ENCODE measurements around the gene RAB31. TPM values are rescaled to one million over a fixed set of nuclear protein-coding genes. Genes with fewer than 3 reads are reported as not detected.

RAB31 gene
- polyA plus RNA-seq, 1 donor from 2014 or later: 16.3 TPM

DNA sequence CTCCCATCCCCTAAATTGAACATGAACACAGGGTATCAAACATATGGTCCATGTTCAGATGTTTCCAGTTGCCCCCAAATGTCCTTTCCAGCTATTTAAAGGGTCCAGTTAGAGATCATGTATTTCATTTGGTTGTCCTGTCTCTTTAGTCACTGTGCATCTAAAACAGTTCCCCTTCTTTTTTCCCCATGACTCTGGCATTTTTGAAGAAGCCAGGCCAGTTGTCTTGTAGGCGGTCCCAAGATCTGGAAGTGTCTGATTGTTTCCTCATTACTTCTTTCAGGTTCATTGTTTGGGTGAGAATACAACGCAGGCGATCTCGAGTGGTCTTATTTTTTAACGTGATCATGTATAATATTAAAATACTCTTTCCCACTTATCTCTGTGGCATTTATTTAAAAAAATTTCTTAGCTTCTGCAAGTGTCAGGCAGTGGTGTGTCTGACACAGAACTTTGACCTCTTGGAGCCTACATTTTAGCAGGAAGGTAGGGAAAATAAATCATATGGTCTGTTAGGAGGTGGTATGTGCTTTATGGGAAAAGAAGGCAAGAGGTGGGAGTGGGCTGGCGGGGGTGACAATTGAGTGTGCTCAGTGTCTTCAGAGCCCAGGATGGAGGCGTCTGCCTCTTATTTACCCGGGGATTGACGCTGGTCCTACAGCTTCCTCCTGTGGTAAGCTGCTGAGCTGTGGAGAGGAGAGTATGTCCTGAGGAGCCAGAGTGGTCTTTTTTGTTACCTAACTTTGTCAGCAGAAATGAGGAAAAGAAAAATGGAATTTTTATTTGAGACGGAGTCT, 8.1 kb downstream of the RAB31 start:
- H3K4me2 ChIP-seq (ENCODE audit: low read length): no peak overlapping the region
- H3K27me3 ChIP-seq (ENCODE audit: insufficient read depth, low read depth, low read length): no peaks in the 10 kb centered on the region
- no peak overlapping the region for H2AFZ ChIP-seq (ENCODE audit: low read depth, low read length)
- peaks cover 9% of the 10 kb centered on the region for H3K79me2 ChIP-seq (replicated peaks; ENCODE audit: insufficient read depth, low read length)
- TF ChIP-seq, protein P1, sequence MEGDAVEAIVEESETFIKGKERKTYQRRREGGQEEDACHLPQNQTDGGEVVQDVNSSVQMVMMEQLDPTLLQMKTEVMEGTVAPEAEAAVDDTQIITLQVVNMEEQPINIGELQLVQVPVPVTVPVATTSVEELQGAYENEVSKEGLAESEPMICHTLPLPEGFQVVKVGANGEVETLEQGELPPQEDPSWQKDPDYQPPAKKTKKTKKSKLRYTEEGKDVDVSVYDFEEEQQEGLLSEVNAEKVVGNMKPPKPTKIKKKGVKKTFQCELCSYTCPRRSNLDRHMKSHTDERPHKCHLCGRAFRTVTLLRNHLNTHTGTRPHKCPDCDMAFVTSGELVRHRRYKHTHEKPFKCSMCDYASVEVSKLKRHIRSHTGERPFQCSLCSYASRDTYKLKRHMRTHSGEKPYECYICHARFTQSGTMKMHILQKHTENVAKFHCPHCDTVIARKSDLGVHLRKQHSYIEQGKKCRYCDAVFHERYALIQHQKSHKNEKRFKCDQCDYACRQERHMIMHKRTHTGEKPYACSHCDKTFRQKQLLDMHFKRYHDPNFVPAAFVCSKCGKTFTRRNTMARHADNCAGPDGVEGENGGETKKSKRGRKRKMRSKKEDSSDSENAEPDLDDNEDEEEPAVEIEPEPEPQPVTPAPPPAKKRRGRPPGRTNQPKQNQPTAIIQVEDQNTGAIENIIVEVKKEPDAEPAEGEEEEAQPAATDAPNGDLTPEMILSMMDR (IDR thresholded peaks at IDR 0.05; ENCODE audit: poor library complexity, severe bottlenecking): no peak
- TF ChIP-seq EZH2 (IDR thresholded peaks at IDR 0.05; ENCODE audit: borderline replicate concordance, insufficient read depth, low read length, poor library complexity, severe bottlenecking): no peak
- no peaks in the 10 kb centered on the region for H4K20me1 ChIP-seq (ENCODE audit: insufficient read depth)
- no peaks in the 10 kb centered on the region for H3K9me3 ChIP-seq (ENCODE audit: low read length)
- H3K4me3 ChIP-seq (ENCODE audit: low read length): no peak overlapping the region
- H3K9me2 ChIP-seq (ENCODE audit: insufficient read depth, low read length): no peaks in the 10 kb centered on the region
- H3K36me3 ChIP-seq (ENCODE audit: insufficient read depth, low read length): no peaks in the 10 kb centered on the region
- no peak overlapping the region for H3K9ac ChIP-seq (ENCODE audit: low read length)
- no peak overlapping the region for H3K27ac ChIP-seq (ENCODE audit: low read length)
- H3F3A ChIP-seq (ENCODE audit: insufficient read depth, low read length, poor library complexity, severe bottlenecking): no peaks in the 10 kb centered on the region

DNA sequence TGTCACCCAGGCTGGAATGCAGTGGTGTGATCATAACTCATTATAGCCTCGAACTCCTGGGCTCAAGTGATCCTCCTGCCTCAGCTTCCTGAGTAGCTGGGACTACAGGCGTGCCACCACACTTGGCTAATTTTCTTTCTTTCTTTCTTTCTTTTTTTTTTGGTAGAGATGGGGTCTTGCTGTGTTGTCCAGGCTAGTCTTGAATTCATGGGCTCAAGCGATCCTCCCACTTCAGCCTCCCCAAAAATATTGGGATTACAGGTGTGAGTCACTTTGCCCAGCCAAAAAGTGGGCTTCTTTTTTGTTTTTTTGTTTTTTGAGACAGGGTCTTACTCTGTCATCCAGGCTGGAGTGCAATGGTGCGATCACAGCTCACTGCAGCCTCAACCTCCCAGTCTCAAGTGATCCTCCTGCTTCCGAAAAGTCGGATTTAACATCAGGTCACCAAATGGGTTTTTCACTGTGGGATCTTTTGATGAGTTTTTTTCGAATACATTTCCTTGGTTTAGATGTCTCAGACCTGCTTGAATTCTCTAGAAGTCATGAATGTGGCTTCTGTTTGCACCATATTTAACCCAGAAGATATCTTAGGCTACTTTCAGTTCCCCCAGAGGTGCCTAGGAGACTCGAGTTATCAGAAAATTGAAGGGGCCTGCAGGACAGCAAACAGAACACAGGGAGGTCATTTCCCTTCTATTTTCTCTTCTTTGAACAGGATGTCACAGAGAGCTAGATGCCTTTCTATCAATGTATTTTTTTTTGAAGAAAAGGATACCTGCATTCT, 8.9 kb downstream of the RAB31 start:
- Histone ChIP-seq H3K27ac (ENCODE audit: low read length) (no peak overlapping the region), H3K36me3 (ENCODE audit: insufficient read depth, low read length) (no peaks in the 10 kb centered on the region), H3K9me3 (ENCODE audit: low read length) (no peaks in the 10 kb centered on the region), H2AFZ (ENCODE audit: low read depth, low read length) (no peak overlapping the region), H3K27me3 (ENCODE audit: insufficient read depth, low read depth, low read length) (no peaks in the 10 kb centered on the region), H3K4me3 (ENCODE audit: low read length) (no peak overlapping the region), H3K4me2 (ENCODE audit: low read length) (no peak overlapping the region), H3K9ac (ENCODE audit: low read length) (no peak overlapping the region), H3K9me2 (ENCODE audit: insufficient read depth, low read length) (no peaks in the 10 kb centered on the region), H4K20me1 (ENCODE audit: insufficient read depth) (no peaks in the 10 kb centered on the region), H3K79me2 (replicated peaks; ENCODE audit: insufficient read depth, low read length) (peaks cover 9% of the 10 kb centered on the region), H3F3A (ENCODE audit: insufficient read depth, low read length, poor library complexity, severe bottlenecking) (no peaks in the 10 kb centered on the region)
- TF ChIP-seq POLR2AphosphoS5 (IDR thresholded peaks at IDR 0.05) (no peak), EZH2 (IDR thresholded peaks at IDR 0.05; ENCODE audit: borderline replicate concordance, insufficient read depth, low read length, poor library complexity, severe bottlenecking) (no peak), EP300 (conservative IDR thresholded peaks at IDR 0.05; ENCODE audit: poor library complexity, severe bottlenecking) (no peak), SMC3 (conservative IDR thresholded peaks at IDR 0.05; ENCODE audit: poor library complexity) (no peak), MXI1 (conservative IDR thresholded peaks at IDR 0.05; ENCODE audit: poor library complexity, severe bottlenecking) (no peak), TAF1 (IDR thresholded peaks at IDR 0.05; ENCODE audit: low read depth) (no peak), RAD21 (conservative IDR thresholded peaks at IDR 0.05) (no peak)
- TF ChIP-seq, protein P1 (IDR thresholded peaks at IDR 0.05; ENCODE audit: poor library complexity, severe bottlenecking): no peak
- TF ChIP-seq, protein P2, sequence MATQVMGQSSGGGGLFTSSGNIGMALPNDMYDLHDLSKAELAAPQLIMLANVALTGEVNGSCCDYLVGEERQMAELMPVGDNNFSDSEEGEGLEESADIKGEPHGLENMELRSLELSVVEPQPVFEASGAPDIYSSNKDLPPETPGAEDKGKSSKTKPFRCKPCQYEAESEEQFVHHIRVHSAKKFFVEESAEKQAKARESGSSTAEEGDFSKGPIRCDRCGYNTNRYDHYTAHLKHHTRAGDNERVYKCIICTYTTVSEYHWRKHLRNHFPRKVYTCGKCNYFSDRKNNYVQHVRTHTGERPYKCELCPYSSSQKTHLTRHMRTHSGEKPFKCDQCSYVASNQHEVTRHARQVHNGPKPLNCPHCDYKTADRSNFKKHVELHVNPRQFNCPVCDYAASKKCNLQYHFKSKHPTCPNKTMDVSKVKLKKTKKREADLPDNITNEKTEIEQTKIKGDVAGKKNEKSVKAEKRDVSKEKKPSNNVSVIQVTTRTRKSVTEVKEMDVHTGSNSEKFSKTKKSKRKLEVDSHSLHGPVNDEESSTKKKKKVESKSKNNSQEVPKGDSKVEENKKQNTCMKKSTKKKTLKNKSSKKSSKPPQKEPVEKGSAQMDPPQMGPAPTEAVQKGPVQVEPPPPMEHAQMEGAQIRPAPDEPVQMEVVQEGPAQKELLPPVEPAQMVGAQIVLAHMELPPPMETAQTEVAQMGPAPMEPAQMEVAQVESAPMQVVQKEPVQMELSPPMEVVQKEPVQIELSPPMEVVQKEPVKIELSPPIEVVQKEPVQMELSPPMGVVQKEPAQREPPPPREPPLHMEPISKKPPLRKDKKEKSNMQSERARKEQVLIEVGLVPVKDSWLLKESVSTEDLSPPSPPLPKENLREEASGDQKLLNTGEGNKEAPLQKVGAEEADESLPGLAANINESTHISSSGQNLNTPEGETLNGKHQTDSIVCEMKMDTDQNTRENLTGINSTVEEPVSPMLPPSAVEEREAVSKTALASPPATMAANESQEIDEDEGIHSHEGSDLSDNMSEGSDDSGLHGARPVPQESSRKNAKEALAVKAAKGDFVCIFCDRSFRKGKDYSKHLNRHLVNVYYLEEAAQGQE (IDR thresholded peaks at IDR 0.05; ENCODE audit: borderline replicate concordance): no peak

Data from neural cell (in vitro differentiated cells).